Neural cell (in vitro differentiated cells): ENCODE results near the gene CHN1. TPM values are rescaled to one million over a fixed set of nuclear protein-coding genes. Genes with fewer than 3 reads are reported as not detected.

Experiments used
- H2AFZ ChIP-seq: fragments of 200-600, 300-800 bp; sonication (generic), shearing (Covaris generic); 2 replicates; pipeline ENCODE4 v1.6.0; 2014; ENCODE audit warnings: low read depth, mild to moderate bottlenecking, antibody characterized with exemption, low read length, moderate library complexity
- H3F3A ChIP-seq: fragments of 200-600 bp; shearing (Covaris generic); 2 replicates; pipeline ENCODE4 v1.6.1; 2016; ENCODE audit warnings: mild to moderate bottlenecking, moderate library complexity, mixed read lengths, antibody characterized with exemption, low read length; ENCODE audit not compliant: insufficient read depth, poor library complexity, severe bottlenecking
- H3K27ac ChIP-seq: fragments of 200-600, 300-800 bp; sonication (generic), shearing (Covaris generic); 2 replicates; pipeline ENCODE4 v1.5.1; 2014; ENCODE audit warnings: mild to moderate bottlenecking, low read length, moderate library complexity
- H3K27me3 ChIP-seq: fragments of 300-800, 200-600 bp; sonication (generic), shearing (Covaris generic); 2 replicates; pipeline ENCODE4 v1.6.0; 2014; ENCODE audit warnings: mild to moderate bottlenecking, low read depth, low read length, moderate library complexity; ENCODE audit not compliant: insufficient read depth
- H3K36me3 ChIP-seq: fragments of 300-800, 200-600 bp; sonication (generic), shearing (Covaris generic); 2 replicates; pipeline ENCODE4 v1.5.1; 2014; ENCODE audit warnings: mild to moderate bottlenecking, antibody characterized with exemption, low read length, moderate library complexity; ENCODE audit not compliant: insufficient read depth
- H3K4me2 ChIP-seq: fragments of 300-800, 200-600 bp; sonication (generic), shearing (Covaris generic); 2 replicates; pipeline ENCODE4 v1.6.0; 2014; ENCODE audit warnings: mild to moderate bottlenecking, low read length
- H3K4me3 ChIP-seq: fragments of 300-800, 200-600 bp; sonication (generic), shearing (Covaris generic); 2 replicates; pipeline ENCODE4 v1.5.1; 2014; ENCODE audit warnings: mild to moderate bottlenecking, low read length, moderate library complexity
- H3K79me2 ChIP-seq: fragments of 200-600 bp; shearing (Covaris generic); replicated peaks from 2 replicates; pipeline ENCODE4 v1.6.0; 2014; ENCODE audit warnings: mild to moderate bottlenecking, low read length, moderate library complexity; ENCODE audit not compliant: insufficient read depth
- H3K9ac ChIP-seq: fragments of 300-800, 200-600 bp; sonication (generic), shearing (Covaris generic); 2 replicates; pipeline ENCODE4 v1.6.1; 2016; ENCODE audit warnings: mild to moderate bottlenecking, low read length, mixed read lengths
- H3K9me2 ChIP-seq: fragments of 200-600 bp; shearing (Covaris generic); 2 replicates; pipeline ENCODE4 v1.6.1; 2016; ENCODE audit warnings: mild to moderate bottlenecking, low read length, mixed read lengths; ENCODE audit not compliant: insufficient read depth
- H3K9me3 ChIP-seq: fragments of 200-600, 300-800 bp; sonication (generic), shearing (Covaris generic); 2 replicates; pipeline ENCODE4 v1.6.1; 2016; ENCODE audit warnings: mild to moderate bottlenecking, mixed run types, low read length, moderate library complexity, mixed read lengths
- H4K20me1 ChIP-seq: fragments of 200-600 bp; shearing (Covaris generic); 2 replicates; pipeline ENCODE4 v1.6.1; 2016; ENCODE audit warnings: mild to moderate bottlenecking, mixed run types; ENCODE audit not compliant: insufficient read depth
- CTCF ChIP-seq: fragments of 450-650 bp; IDR thresholded peaks from 2 replicates; pipeline ENCODE4 v1.5.1; 2014; ENCODE audit warnings: antibody characterized with exemption, mild to moderate bottlenecking, moderate library complexity; ENCODE audit not compliant: poor library complexity, severe bottlenecking
- EP300 ChIP-seq: fragments of 450-650 bp; conservative IDR thresholded peaks from 2 replicates; pipeline ENCODE4 v1.6.1; 2014; ENCODE audit warnings: antibody characterized with exemption, mild to moderate bottlenecking, moderate library complexity; ENCODE audit not compliant: poor library complexity, severe bottlenecking
- EZH2 ChIP-seq: fragments of 200-600, 300-800 bp; shearing (Covaris generic), sonication (generic); IDR thresholded peaks from 2 replicates; pipeline ENCODE4 v1.6.1; 2014; ENCODE audit warnings: antibody characterized with exemption, low read length, borderline replicate concordance, mild to moderate bottlenecking; ENCODE audit not compliant: insufficient read depth, poor library complexity, severe bottlenecking
- MXI1 ChIP-seq: fragments of 450-650 bp; conservative IDR thresholded peaks from 2 replicates; pipeline ENCODE4 v1.6.1; 2014; ENCODE audit warnings: antibody characterized with exemption, mild to moderate bottlenecking; ENCODE audit not compliant: poor library complexity, severe bottlenecking
- POLR2AphosphoS5 ChIP-seq: IDR thresholded peaks from 2 replicates; pipeline ENCODE4 v1.6.1; 2012
- RAD21 ChIP-seq: fragments of 450-650 bp; conservative IDR thresholded peaks from 2 replicates; pipeline ENCODE4 v1.6.1; 2014; ENCODE audit warnings: antibody characterized with exemption, mild to moderate bottlenecking, moderate library complexity
- REST ChIP-seq: IDR thresholded peaks from 2 replicates; pipeline ENCODE4 v1.6.1; 2012; ENCODE audit warnings: borderline replicate concordance
- SMC3 ChIP-seq: fragments of 450-650 bp; conservative IDR thresholded peaks from 2 replicates; pipeline ENCODE4 v1.6.1; 2014; ENCODE audit warnings: antibody characterized with exemption, mild to moderate bottlenecking, moderate library complexity; ENCODE audit not compliant: poor library complexity
- TAF1 ChIP-seq: IDR thresholded peaks from 2 replicates; pipeline ENCODE4 v1.6.1; 2012; ENCODE audit warnings: low read depth
- polyA plus RNA-seq: library from polyadenylated mRNA; depleted of rRNA; stranded (reverse); fragments of >200 nt; gene quantifications from 2 replicates; pipeline ENCODE4 v1.2.3, GENCODE V29; 2014

Gene CHN1
- polyA plus RNA-seq, 1 donor from 2014 or later, result 133 TPM

- Histone ChIP-seq H3K4me2 (no peak overlapping the region), H3K9me3 (no peaks in the 10 kb centered on the region), H3K36me3 (no peaks in the 10 kb centered on the region), H4K20me1 (no peaks in the 10 kb centered on the region), H3K27ac (no peak overlapping the region), H3K79me2 (no peaks in the 10 kb centered on the region), H3K27me3 (no peaks in the 10 kb centered on the region), H3K9me2 (no peaks in the 10 kb centered on the region), H3K4me3 (no peak overlapping the region), H2AFZ (no peak overlapping the region), H3F3A (no peaks in the 10 kb centered on the region), H3K9ac (no peak overlapping the region)
- no peak for TF ChIP-seq REST
- no peak for TF ChIP-seq TAF1
- no peak for TF ChIP-seq RAD21
- no peak for TF ChIP-seq CTCF
- no peak for TF ChIP-seq MXI1
- TF ChIP-seq EP300, result no peak
- TF ChIP-seq SMC3, result no peak
- no peak for TF ChIP-seq POLR2AphosphoS5
- no peak for TF ChIP-seq EZH2
Observed at GRCh38 chr2:174780191-174780840, 224.9 kb downstream of the CHN1 start.

GRCh38 chr2:174779361-174779928, 225.7 kb downstream of the CHN1 start:
- H3K9ac ChIP-seq, result no peak overlapping the region
- H4K20me1 ChIP-seq, result no peaks in the 10 kb centered on the region
- H3K4me2 ChIP-seq, result no peak overlapping the region
- no peaks in the 10 kb centered on the region for H3F3A ChIP-seq
- no peaks in the 10 kb centered on the region for H3K27me3 ChIP-seq
- no peak overlapping the region for H3K27ac ChIP-seq
- no peaks in the 10 kb centered on the region for H3K9me3 ChIP-seq
- H3K9me2 ChIP-seq, result no peaks in the 10 kb centered on the region
- no peak overlapping the region for H2AFZ ChIP-seq
- no peaks in the 10 kb centered on the region for H3K36me3 ChIP-seq
- no peak for TF ChIP-seq REST
- TF ChIP-seq RAD21, result no peak
- no peak for TF ChIP-seq MXI1
- TF ChIP-seq SMC3, result no peak
- TF ChIP-seq POLR2AphosphoS5, result no peak
- TF ChIP-seq EZH2, result no peak
- TF ChIP-seq EP300, result no peak
- TF ChIP-seq TAF1, result no peak
- no peak for TF ChIP-seq CTCF
- no peak overlapping the region for H3K4me3 ChIP-seq
- no peaks in the 10 kb centered on the region for H3K79me2 ChIP-seq
